Urinary bladder (tissue), 4 donors: ENCODE results near the gene TPM4. TPM values are rescaled to one million over a fixed set of nuclear protein-coding genes. Genes with fewer than 3 reads are reported as not detected.

Experiments
- DNase-seq: peaks from one replicate; pipeline ENCODE4 v3.0.0-alpha.2; 2015; ENCODE audit errors: extremely low spot score
- H3K27ac ChIP-seq: one replicate; pipeline ENCODE4 v1.5.1; 2013; ENCODE audit warnings: low read depth, mild to moderate bottlenecking, moderate library complexity
- H3K36me3 ChIP-seq: one replicate; pipeline ENCODE4 v1.6.1; 2013; ENCODE audit warnings: mild to moderate bottlenecking, moderate library complexity; ENCODE audit not compliant: insufficient read depth
- H3K4me1 ChIP-seq: one replicate; pipeline ENCODE4 v1.6.1; 2013; ENCODE audit warnings: mild to moderate bottlenecking, moderate library complexity; ENCODE audit not compliant: insufficient read depth
- H3K4me3 ChIP-seq: one replicate; pipeline ENCODE4 v1.5.1; 2013; ENCODE audit warnings: low read depth, low read length
- WGBS: extraction: QIAGEN DNeasy Blood & Tissue Kit; methylation state at CpG from one replicate; pipeline ENCODE4 v1.1.7; 2013; 5-methylcytosine and 5-hydroxymethylcytosine counted together
- polyA plus RNA-seq: library from polyadenylated mRNA; stranded (reverse); fragments of 200-250 nt; gene quantifications from one replicate; pipeline ENCODE4 v1.2.3, GENCODE V29; 2013
- total RNA-seq: library from RNA; depleted of rRNA; stranded (reverse); fragments of >200 nt; gene quantifications from one replicate; pipeline ENCODE4 v1.2.3, GENCODE V29; 2014
- donor health status: healthy with polysubstance abuse.
- donor health status: healthy.

The TPM4 gene
- total and polyA plus RNA-seq, 2 donors: 424 to 438 TPM

DNA sequence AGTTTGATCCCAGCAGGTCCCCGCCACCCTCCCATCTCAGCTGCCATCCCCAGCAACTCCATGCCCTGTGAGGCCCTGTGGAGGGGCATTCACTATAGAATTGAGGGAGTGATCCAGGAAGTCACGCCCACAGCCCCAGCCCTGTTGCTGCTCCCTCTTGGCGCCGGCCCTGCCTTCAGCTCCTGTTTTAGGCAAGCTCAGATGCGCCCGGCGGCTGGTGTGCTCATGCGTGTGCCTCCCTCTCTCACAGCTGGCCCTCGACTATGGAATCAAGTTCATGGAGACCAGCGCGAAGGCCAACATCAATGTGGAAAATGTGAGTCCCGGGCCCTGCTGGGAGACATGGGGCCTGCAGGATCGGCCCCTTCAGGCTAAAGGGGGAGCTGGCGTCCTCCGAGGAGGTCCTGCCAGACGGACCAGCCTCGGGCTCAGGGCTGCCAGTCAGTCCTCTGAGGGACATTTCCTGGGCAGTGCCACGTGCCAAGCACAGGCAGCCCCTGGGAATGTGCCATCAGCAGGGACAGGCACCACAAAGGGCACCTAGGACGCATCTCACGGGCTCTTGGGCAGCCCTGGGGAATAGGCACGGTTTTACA, 51.6 kb downstream of the TPM4 start:
- Histone ChIP-seq H3K4me3 (no peak overlapping the region), H3K4me1 (no peaks in the 10 kb centered on the region), H3K27ac (no peak overlapping the region), H3K36me3 (peaks cover 2% of the 10 kb centered on the region)
- WGBS: 91% methylated on average over 21 of the region's 21 CpGs
- DNase-seq: no peak

DNA sequence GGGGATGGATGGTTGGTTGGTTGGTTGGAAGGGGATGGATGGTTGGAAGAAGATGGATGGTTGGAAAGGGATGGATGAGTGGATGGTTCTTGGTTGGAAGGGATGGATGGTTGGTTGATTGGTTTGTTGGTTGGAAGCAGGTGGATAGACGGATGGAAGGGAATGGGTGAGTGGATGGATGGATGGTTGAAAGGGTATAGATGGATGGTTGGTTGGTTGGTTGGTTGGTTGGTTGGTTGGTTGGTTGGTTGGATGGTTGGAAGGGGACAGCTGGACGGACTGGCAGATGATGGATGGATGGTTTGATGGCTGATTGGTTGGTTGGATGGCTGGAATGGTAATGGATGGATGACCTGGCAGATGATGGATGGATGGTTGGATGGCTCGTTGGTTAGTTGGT, 55.4 kb downstream of the TPM4 start:
- WGBS: 99% methylated on average over 3 of the region's 3 CpGs

DNA sequence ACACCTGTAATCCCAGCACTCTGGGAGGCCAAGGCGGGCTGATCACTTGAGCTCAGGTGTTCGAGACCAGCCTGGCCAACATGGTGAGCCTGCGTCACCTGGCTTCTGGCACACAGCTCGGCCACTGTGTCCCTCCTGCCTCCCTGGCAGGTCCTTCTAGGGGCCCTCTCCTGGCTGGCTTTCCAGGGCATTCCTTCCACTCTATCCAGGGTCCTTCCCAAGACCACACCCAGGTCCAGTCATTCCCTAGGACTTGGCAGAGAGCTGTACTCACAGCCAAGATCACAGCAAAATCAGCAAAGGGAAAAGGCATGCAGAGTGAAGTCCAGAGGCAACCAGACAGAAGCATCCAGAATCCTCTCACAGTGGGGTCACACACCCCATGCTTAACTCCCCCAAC, 57.5 kb downstream of the TPM4 start:
- Histone ChIP-seq H3K4me1 (no peaks in the 10 kb centered on the region), H3K36me3 (peaks cover 4% of the 10 kb centered on the region), H3K27ac (no peak overlapping the region), H3K4me3 (no peak overlapping the region)
- no peak for DNase-seq
- WGBS: 94% methylated on average over 4 of the region's 4 CpGs

More for the DNA sequence above, 55.4 kb downstream of the TPM4 start:
- Histone ChIP-seq H3K4me3 (no peak overlapping the region), H3K4me1 (no peaks in the 10 kb centered on the region), H3K27ac (no peak overlapping the region), H3K36me3 (peaks cover 4% of the 10 kb centered on the region)
- no peak for DNase-seq

DNA sequence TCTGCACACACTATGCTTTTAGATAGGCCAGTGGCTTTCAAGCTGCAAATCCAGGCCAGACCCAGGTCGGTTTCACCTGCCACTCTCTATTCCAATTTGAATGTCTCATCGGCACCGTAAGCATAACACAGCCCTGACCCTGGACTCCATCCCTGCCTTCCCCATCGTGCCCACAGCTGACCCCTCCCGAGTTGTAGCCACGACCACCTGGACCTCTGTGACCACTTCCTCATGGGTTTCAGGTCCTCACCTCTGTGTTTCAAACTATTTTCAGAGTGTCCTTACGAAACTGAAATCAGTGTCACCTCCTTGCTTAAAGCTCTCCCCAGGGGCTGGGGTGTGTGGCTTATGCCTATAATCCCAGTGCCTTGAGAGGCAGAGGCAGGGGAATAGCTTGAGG, 58.2 kb downstream of the TPM4 start:
- peaks cover 4% of the 10 kb centered on the region for H3K36me3 ChIP-seq

DNA sequence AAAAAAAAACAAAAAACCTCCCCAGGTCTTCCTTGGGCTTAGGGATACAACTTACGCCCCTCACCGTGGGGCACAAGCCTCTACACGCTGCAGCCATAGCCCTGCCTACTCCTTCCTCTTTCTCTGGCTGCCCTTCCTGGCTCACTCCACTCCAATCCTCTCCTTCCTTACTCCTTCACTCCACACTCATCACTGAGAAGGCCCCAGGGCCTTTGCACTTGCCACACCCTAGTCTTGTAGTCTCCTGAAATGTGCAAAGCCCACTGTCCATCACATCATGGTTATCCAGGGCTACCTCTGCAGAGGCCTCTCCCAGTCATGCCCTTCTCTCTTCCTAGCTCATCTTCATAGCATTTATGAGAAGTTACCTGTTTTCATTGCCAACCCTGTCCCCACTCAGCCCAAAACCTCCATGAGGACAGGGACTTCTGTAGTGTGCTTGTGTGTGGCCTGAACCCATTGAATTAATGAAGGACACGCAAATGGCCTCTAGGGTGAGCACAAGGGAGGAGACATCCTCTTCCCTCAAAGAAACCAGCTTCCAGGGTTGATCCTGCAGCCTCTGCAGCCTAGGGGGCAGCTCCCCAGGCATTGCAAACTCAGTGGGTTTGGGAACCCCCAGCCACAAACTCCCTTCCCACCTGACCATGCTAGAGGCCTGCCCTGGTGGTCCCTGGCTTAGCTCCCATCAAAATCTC, 59.3 kb downstream of the TPM4 start:
- no peak overlapping the region for H3K4me3 ChIP-seq
- 91% methylated on average over 4 of the region's 4 CpGs for WGBS
- H3K4me1 ChIP-seq: no peaks in the 10 kb centered on the region
- peaks cover 4% of the 10 kb centered on the region for H3K36me3 ChIP-seq
- no peak for DNase-seq
- H3K27ac ChIP-seq: no peak overlapping the region

More for the DNA sequence above, 58.2 kb downstream of the TPM4 start:
- Histone ChIP-seq H3K4me1 (no peaks in the 10 kb centered on the region), H3K4me3 (no peak overlapping the region), H3K27ac (no peak overlapping the region)
- 83% methylated on average over 7 of the region's 7 CpGs for WGBS
- DNase-seq: no peak

DNA sequence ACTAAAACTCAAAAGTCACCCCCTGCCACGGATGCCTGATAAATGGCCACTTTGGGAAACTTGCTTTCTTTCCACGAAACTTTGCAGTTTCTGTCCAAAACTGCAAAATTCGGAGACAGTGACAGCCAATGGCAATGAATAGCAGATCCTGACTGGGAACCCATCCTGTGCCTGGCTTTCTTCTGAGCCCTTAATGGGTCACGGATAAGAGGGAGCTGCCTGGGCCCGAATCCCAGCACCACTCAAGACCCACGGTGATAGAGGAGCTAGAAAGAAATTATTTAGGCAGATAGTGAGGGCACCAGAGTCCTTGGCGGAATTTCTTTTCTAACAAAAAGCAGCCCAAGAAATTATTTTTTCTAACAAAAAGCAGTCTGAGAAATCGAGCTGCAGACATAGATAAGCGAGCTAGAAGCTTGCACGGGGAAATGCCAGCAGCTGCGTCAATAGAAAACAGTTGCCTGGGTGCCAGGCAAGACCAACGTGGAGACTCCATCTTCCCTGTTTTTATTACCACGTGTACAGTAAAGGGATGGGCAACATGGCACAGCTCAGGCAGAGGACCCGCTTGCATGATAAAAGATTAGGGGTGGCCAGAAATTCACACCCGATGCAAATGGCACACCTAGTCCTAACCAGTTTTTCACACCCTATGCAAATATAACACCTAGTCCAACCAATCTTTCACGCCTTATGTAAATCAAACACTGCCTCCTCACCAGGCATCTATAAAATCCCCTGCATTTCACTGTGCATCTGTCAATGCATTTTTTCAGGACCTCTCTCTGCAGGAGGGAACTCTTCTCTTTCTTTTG, 60.1 kb downstream of the TPM4 start:
- DNase-seq: no peak
- Histone ChIP-seq H3K4me3 (no peak overlapping the region), H3K27ac (no peak overlapping the region), H3K4me1 (no peaks in the 10 kb centered on the region), H3K36me3 (peaks cover 4% of the 10 kb centered on the region)
- WGBS: 59% methylated on average over 16 of the region's 16 CpGs

DNA sequence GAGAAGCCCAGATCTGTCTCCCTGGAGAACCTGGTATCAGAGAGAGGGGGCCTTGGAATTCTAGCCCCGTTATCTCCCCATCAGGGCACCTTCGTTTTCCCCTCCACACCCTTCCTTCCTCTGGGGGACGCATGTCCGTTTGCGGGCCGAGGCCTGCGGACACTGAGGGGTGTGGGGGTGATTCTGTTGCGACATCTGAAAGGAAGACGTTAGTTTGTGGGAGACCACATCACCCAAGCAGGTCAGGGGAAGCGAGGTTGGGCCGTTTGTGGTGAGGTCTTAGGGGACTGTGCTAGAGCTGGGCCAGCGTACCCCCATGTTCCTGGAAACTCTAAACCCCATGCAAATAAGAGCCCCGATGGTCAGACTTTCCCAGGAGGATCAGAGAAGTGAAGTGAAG, 63.5 kb downstream of the TPM4 start:
- 70% methylated on average over 13 of the region's 13 CpGs for WGBS
- no peak overlapping the region for H3K4me3 ChIP-seq
- H3K27ac ChIP-seq: no peak overlapping the region
- H3K36me3 ChIP-seq: no peaks in the 10 kb centered on the region
- no peak for DNase-seq
- H3K4me1 ChIP-seq: no peaks in the 10 kb centered on the region

DNA sequence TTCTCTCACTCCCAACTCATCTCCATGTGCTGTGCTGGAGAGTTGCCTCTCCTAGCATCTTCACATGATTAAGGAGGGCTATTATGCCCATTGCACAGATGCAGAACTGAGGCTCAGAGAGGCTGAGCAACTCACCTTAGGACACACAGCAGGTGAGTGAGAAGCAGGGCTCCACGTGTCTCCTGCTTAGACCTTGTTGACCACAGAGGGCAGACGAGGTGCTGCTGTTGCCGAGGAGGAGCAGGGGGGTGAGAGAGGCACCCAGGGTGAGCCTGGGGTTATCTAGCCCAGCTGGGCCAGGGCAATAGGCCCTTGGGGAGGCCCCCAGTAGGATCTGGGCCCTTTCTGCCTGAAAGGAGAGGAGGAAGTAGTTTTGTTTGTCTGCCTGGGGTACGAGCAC, 64.7 kb downstream of the TPM4 start:
- WGBS: 60% methylated on average over 4 of the region's 4 CpGs
- H3K36me3 ChIP-seq: no peaks in the 10 kb centered on the region
- no peak overlapping the region for H3K27ac ChIP-seq
- no peak for DNase-seq
- no peak overlapping the region for H3K4me3 ChIP-seq
- no peaks in the 10 kb centered on the region for H3K4me1 ChIP-seq

DNA sequence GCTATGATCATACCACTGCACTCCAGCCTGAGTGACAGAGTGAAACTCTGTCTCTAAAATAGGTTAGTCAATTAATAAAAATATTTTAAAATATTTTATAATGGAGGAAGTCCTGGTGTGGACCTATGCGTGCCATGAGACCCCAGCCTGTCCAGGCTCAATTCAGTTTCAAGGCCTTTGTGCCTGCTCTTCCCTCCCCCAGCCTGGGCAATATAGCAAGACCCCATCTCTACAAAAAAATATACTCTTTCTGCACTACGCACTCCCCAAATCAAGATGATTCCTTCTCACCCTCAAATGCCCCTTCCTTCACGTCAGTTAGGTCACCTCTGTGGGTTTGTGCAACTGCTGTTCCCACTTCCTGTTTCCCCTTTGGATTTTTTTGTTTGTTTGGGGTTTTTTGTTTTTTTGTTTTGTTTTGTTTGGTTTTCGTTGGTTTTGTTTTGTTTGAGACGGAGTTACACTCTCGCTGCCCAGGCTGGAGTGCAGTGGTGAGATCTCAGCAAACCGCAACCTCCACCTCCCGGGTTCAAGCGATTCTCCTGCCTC, 65.8 kb downstream of the TPM4 start:
- no peak overlapping the region for H3K4me3 ChIP-seq
- 84% methylated on average over 9 of the region's 9 CpGs for WGBS
- no peak overlapping the region for H3K27ac ChIP-seq
- no peaks in the 10 kb centered on the region for H3K36me3 ChIP-seq
- no peaks in the 10 kb centered on the region for H3K4me1 ChIP-seq
- no peak for DNase-seq

DNA sequence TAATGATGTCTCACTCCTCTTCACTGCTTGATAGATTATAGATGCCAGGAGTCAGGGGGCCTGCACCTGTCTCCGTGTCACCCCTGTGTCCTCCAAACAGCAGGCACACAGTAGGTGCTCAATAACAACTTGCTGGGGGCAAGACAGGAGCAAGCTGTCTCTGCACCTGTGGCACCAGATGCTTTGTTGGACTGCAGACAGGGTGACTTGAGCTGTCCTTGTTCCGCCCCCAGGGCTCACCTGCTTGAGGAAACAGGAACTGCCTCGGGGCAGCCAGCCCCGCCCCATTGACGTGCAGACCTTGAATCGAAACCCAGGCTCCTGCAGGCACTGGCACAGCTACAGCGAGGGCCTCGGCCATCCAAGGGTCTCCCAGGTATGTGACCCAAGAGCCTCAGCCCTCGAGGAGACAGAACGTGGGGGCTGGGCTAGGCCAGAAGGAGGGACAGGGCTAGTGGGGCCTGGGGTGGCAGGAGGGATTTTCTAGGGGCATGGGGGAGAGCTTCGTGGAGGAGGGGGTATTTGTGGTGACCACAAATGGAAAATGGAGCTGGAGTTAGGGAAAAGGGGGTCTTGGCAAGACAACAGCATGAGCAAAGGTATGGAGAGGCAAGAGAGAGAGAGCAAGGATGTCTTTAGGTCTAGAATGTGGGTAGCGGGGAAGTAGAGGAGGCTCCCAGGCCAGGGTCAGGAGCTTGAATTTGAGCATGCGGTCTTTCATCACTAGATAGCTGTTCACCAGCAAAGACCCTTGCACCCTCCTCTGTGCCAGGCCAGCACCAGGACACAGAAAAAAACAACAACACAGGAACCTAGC, 67.3 kb downstream of the TPM4 start, which contains the start of gene HSH2D:
HSH2D (plus strand) TSS at position 287 of the 817 bp plus-strand sequence. CDS start 5,066 bp downstream, outside the sequence.
- DNase-seq: peak; percentile 11
- 40% methylated on average over 13 of the region's 13 CpGs for WGBS
- Histone ChIP-seq H3K4me1 (no peaks in the 10 kb centered on the region), H3K27ac (no peak within 1 kb of the TSS), H3K4me3 (peak within 1 kb of the TSS; percentile 14), H3K36me3 (no peaks in the 10 kb centered on the region)

DNA sequence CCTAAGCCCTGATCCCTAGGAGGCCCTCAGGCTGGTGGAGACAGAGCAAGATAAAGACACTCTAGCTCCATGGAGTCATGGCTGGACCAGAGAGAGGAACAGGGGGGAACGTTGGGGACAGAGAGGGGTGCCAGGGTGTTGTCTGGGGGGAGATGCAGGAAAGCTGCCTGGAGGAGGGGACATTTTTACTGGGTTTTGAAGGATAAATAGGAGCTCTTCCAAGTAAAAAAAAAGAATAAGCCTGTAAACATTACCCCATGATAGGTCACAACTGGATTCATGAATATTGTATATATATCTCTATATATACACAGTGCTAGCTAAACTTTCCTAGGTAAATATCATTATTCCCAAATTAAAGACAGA, 67.9 kb downstream of the TPM4 start:
- Histone ChIP-seq H3K36me3 (no peaks in the 10 kb centered on the region), H3K4me3 (no peak overlapping the region)

DNA sequence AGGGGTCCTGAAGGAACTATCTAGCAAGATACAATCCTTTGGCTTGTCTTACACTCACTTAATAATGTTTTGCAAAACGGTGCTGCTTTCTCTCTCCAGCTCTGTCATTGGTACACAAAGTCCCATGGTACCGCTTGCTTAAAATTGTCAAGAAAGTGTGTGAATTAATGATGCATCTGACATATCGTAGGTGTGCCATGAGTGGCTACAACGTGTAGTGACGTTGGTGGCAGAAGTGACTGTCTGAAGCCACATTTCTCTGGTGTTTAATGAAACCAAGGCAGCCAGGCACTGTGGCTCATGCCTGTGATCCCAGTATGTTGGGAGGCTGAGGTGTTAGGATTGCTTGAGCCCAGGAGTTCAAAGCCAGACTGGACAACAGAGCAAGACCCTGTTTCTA, 69.8 kb downstream of the TPM4 start:
- Histone ChIP-seq H3K36me3 (no peaks in the 10 kb centered on the region), H3K27ac (no peak overlapping the region), H3K4me1 (no peaks in the 10 kb centered on the region), H3K4me3 (no peak overlapping the region)
- 81% methylated on average over 5 of the region's 5 CpGs for WGBS
- no peak for DNase-seq

More for the DNA sequence above, 67.9 kb downstream of the TPM4 start:
- DNase-seq: no peak
- Histone ChIP-seq H3K4me1 (no peaks in the 10 kb centered on the region), H3K27ac (no peak overlapping the region)
- WGBS: 68% methylated on average over 1 of the region's 1 CpG
